ENCODE measurements around the gene PCDHB15. TPM values are rescaled to one million over a fixed set of nuclear protein-coding genes. Genes with fewer than 3 reads are reported as not detected.

PCDHB15 gene
- total RNA-seq, 4 donors from 2014 or later: 3.2 to 6.6 (median 4.1) TPM

- 90 to 91% methylated on average over 4 of the region's 4 CpGs for WGBS, 2 donors (ENCODE audit: low coverage in 1 of 2)
- H3K4me3 ChIP-seq: no peak overlapping the region
- H3K36me3 ChIP-seq: peaks cover 0 to 31% of the 10 kb centered on the region in 2 donors
- no peaks in the 10 kb centered on the region for H3K27me3 ChIP-seq
- H3K27ac ChIP-seq: no peak overlapping the region
- no peak for TF ChIP-seq POLR2AphosphoS5 (IDR thresholded peaks at IDR 0.05)
- no peak for TF ChIP-seq CTCF (IDR thresholded peaks at IDR 0.05)
- no peak for TF ChIP-seq POLR2A (IDR thresholded peaks at IDR 0.05)
- TF ChIP-seq EP300 (IDR thresholded peaks at IDR 0.05): no peak
- H3K4me1 ChIP-seq: no peaks in the 10 kb centered on the region
- no peak for ATAC-seq
- peaks cover 5 to 100% (median 11%) of the 10 kb centered on the region in 3 donors for H3K9me3 ChIP-seq
Observed at GRCh38 chr5:141269195-141269594, 24.0 kb downstream of the PCDHB15 start.

GRCh38 chr5:141272906-141273305, 27.7 kb downstream of the PCDHB15 start:
- no peak overlapping the region for H3K27ac ChIP-seq
- H3K4me1 ChIP-seq: no peaks in the 10 kb centered on the region
- peaks cover 0 to 98% (median 0%) of the 10 kb centered on the region in 3 donors for H3K9me3 ChIP-seq
- no peaks in the 10 kb centered on the region for H3K27me3 ChIP-seq
- no peak overlapping the region for H3K4me3 ChIP-seq
- TF ChIP-seq POLR2AphosphoS5 (IDR thresholded peaks at IDR 0.05): no peak
- TF ChIP-seq POLR2A (IDR thresholded peaks at IDR 0.05): no peak
- no peak for TF ChIP-seq EP300 (IDR thresholded peaks at IDR 0.05)
- no peak for TF ChIP-seq CTCF (IDR thresholded peaks at IDR 0.05)
- WGBS, 2 donors (ENCODE audit: low coverage in 1 of 2): 51 to 74% methylated on average over 3 of the region's 3 CpGs
- H3K36me3 ChIP-seq: peaks cover 0 to 19% of the 10 kb centered on the region in 2 donors
- ATAC-seq: no peak

- Histone ChIP-seq H3K4me3 (no peak overlapping the region), H3K4me1 (no peaks in the 10 kb centered on the region), H3K9me3 (peaks cover 0 to 100% (median 0%) of the 10 kb centered on the region in 3 donors), H3K36me3 (peaks cover 0 to 31% of the 10 kb centered on the region in 2 donors), H3K27me3 (no peaks in the 10 kb centered on the region), H3K27ac (no peak overlapping the region)
- TF ChIP-seq CTCF (IDR thresholded peaks at IDR 0.05) (no peak), POLR2AphosphoS5 (IDR thresholded peaks at IDR 0.05) (no peak), POLR2A (IDR thresholded peaks at IDR 0.05) (no peak), EP300 (IDR thresholded peaks at IDR 0.05) (no peak)
- ATAC-seq: no peak
- 83 to 87% methylated on average over 4 of the region's 4 CpGs for WGBS, 2 donors (ENCODE audit: low coverage in 1 of 2)
Observed at GRCh38 chr5:141298376-141298775, 53.2 kb downstream of the PCDHB15 start.

Other genes with a start within 250 kb of the PCDHB15 start
- gene PCDHB1, start 194.0 kb upstream of the PCDHB15 start, total RNA-seq: under 1 TPM in 2 of 4 donors, not detected in 2; 0.05 to 0.13 TPM
- 1 to 10 TPM; 1.4 to 3.0 (median 1.9) TPM for gene PCDHB2, start 150.8 kb upstream of the PCDHB15 start, total RNA-seq
- gene PCDHB3, start 144.9 kb upstream of the PCDHB15 start, total RNA-seq: 1 to 10 TPM in 3 of 4 donors, under 1 TPM in 1; 0.78 to 2.3 (median 2.0) TPM
- gene PCDHB4, start 123.6 kb upstream of the PCDHB15 start, total RNA-seq: 1 to 10 TPM; 2.8 to 5.6 (median 4.8) TPM
- 1 to 10 TPM; 3.2 to 8.6 (median 5.8) TPM for gene PCDHB5, start 110.2 kb upstream of the PCDHB15 start, total RNA-seq
- gene PCDHB6, start 95.3 kb upstream of the PCDHB15 start, total RNA-seq: 1 to 10 TPM; 1.0 to 2.0 (median 1.5) TPM
- gene PCDHB7, start 72.8 kb upstream of the PCDHB15 start, total RNA-seq: 1 to 10 TPM; 1.7 to 3.0 (median 2.4) TPM
- 1 to 10 TPM in 3 of 4 donors, under 1 TPM in 1; 0.27 to 1.5 (median 1.2) TPM for gene PCDHB8, start 67.6 kb upstream of the PCDHB15 start, total RNA-seq
- gene PCDHB16, start 63.0 kb upstream of the PCDHB15 start, total RNA-seq: 1 to 10 TPM; 4.4 to 5.2 (median 4.8) TPM
- 10 to 100 TPM in 1 of 4 donors, 1 to 10 TPM in 3; 1.9 to 10.9 (median 3.0) TPM for gene PCDHB9, start 58.2 kb upstream of the PCDHB15 start, total RNA-seq
- 1 to 10 TPM; 3.0 to 6.4 (median 4.1) TPM for gene PCDHB10, start 53.0 kb upstream of the PCDHB15 start, total RNA-seq
- 1 to 10 TPM in 3 of 4 donors, under 1 TPM in 1; 0.99 to 5.4 (median 3.0) TPM for gene PCDHB11, start 45.8 kb upstream of the PCDHB15 start, total RNA-seq
- 1 to 10 TPM in 3 of 4 donors, under 1 TPM in 1; 0.67 to 5.1 (median 3.4) TPM for gene PCDHB12, start 36.7 kb upstream of the PCDHB15 start, total RNA-seq
- 10 to 100 TPM in 1 of 4 donors, 1 to 10 TPM in 3; 2.7 to 11.7 (median 6.1) TPM for gene PCDHB13, start 31.5 kb upstream of the PCDHB15 start, total RNA-seq
- gene PCDHB14, start 22.1 kb upstream of the PCDHB15 start, total RNA-seq: 10 to 100 TPM in 1 of 4 donors, 1 to 10 TPM in 3; 5.4 to 12.8 (median 7.8) TPM
- 1 to 10 TPM in 2 of 4 donors, not detected in 2; 1.2 to 3.1 TPM for gene SLC25A2, start 58.7 kb downstream of the PCDHB15 start, total RNA-seq
- gene TAF7, start 75.4 kb downstream of the PCDHB15 start, total RNA-seq: 10 to 100 TPM; 58.7 to 75.9 (median 61.4) TPM
- 1 to 10 TPM in 2 of 4 donors, under 1 TPM in 2; 0.67 to 1.3 (median 1.1) TPM for gene PCDHGA1, start 85.1 kb downstream of the PCDHB15 start, total RNA-seq
- gene PCDHGA2, start 93.4 kb downstream of the PCDHB15 start, total RNA-seq: 1 to 10 TPM; 3.2 to 5.6 (median 4.4) TPM
- 1 to 10 TPM; 1.3 to 5.7 (median 2.8) TPM for gene PCDHGA3, start 98.4 kb downstream of the PCDHB15 start, total RNA-seq
- 1 to 10 TPM; 2.0 to 9.5 (median 4.2) TPM for gene PCDHGB1, start 104.7 kb downstream of the PCDHB15 start, total RNA-seq
- gene PCDHGA4, start 109.6 kb downstream of the PCDHB15 start, total RNA-seq: 10 to 100 TPM in 1 of 4 donors, 1 to 10 TPM in 3; 2.4 to 12.0 (median 6.3) TPM
- 10 to 100 TPM in 1 of 4 donors, 1 to 10 TPM in 3; 2.7 to 15.6 (median 4.1) TPM for gene PCDHGB2, start 114.6 kb downstream of the PCDHB15 start, total RNA-seq
- 10 to 100 TPM in 1 of 4 donors, 1 to 10 TPM in 3; 2.6 to 12.5 (median 4.8) TPM for gene PCDHGA5, start 118.8 kb downstream of the PCDHB15 start, total RNA-seq
- 1 to 10 TPM; 1.5 to 10.0 (median 4.7) TPM for gene PCDHGB3, start 124.8 kb downstream of the PCDHB15 start, total RNA-seq
- 10 to 100 TPM in 1 of 4 donors, 1 to 10 TPM in 3; 2.0 to 11.1 (median 5.7) TPM for gene PCDHGA6, start 128.5 kb downstream of the PCDHB15 start, total RNA-seq
- 10 to 100 TPM in 1 of 4 donors, 1 to 10 TPM in 3; 2.7 to 14.3 (median 7.6) TPM for gene PCDHGA7, start 137.3 kb downstream of the PCDHB15 start, total RNA-seq
- gene PCDHGB4, start 142.3 kb downstream of the PCDHB15 start, total RNA-seq: 10 to 100 TPM in 1 of 4 donors, 1 to 10 TPM in 3; 3.1 to 14.8 (median 6.0) TPM
- gene PCDHGA8, start 147.2 kb downstream of the PCDHB15 start, total RNA-seq: 1 to 10 TPM; 3.0 to 6.8 (median 3.6) TPM
- gene PCDHGB5, start 152.6 kb downstream of the PCDHB15 start, total RNA-seq: 10 to 100 TPM in 2 of 4 donors, 1 to 10 TPM in 2; 4.0 to 12.9 (median 9.8) TPM
- 1 to 10 TPM; 3.3 to 8.6 (median 5.9) TPM for gene PCDHGA9, start 157.4 kb downstream of the PCDHB15 start, total RNA-seq
- 10 to 100 TPM in 1 of 4 donors, 1 to 10 TPM in 3; 5.7 to 11.7 (median 6.5) TPM for gene PCDHGB6, start 162.6 kb downstream of the PCDHB15 start, total RNA-seq
- 1 to 10 TPM; 2.9 to 8.2 (median 4.7) TPM for gene PCDHGA10, start 167.6 kb downstream of the PCDHB15 start, total RNA-seq
- gene PCDHGB7, start 172.3 kb downstream of the PCDHB15 start, total RNA-seq: 10 to 100 TPM; 12.3 to 19.3 (median 15.3) TPM
- 10 to 100 TPM in 1 of 4 donors, 1 to 10 TPM in 3; 1.9 to 12.3 (median 3.9) TPM for gene PCDHGA11, start 175.7 kb downstream of the PCDHB15 start, total RNA-seq
- 10 to 100 TPM in 1 of 4 donors, 1 to 10 TPM in 3; 5.3 to 15.4 (median 9.8) TPM for gene PCDHGA12, start 185.1 kb downstream of the PCDHB15 start, total RNA-seq
- 10 to 100 TPM; 52.6 to 95.6 (median 63.2) TPM for gene PCDHGC3, start 230.6 kb downstream of the PCDHB15 start, total RNA-seq
- 10 to 100 TPM in 1 of 4 donors, 1 to 10 TPM in 2, under 1 TPM in 1; 0.10 to 12.9 (median 2.4) TPM for gene PCDHGC4, start 239.6 kb downstream of the PCDHB15 start, total RNA-seq
- 1 to 10 TPM in 3 of 4 donors, under 1 TPM in 1; 0.07 to 5.1 (median 1.8) TPM for gene PCDHGC5, start 243.7 kb downstream of the PCDHB15 start, total RNA-seq